Measurements from ENCODE around the gene DNAJC5.

The DNAJC5 gene

GRCh38 chr20:63940472-63941266 lies 45.7 kb downstream of the DNAJC5 start:
- ATAC-seq (replicated peaks) = no peak
- H3K27me3 Mint-ChIP-seq = no peaks in the 10 kb centered on the region
- DNase-seq = no peak
- peak overlapping the region; percentile 31 for H3K27ac Mint-ChIP-seq
- peaks cover 14 to 21% of the 10 kb centered on the region in 2 donors for H3K4me1 Mint-ChIP-seq
- peaks cover 0 to 1% of the 10 kb centered on the region in 2 donors for H3K9me3 Mint-ChIP-seq
- no peak overlapping the region for H3K4me3 Mint-ChIP-seq
- H3K36me3 Mint-ChIP-seq = peaks cover 28 to 49% of the 10 kb centered on the region in 2 donors

GRCh38 chr20:63941282-63942081 lies 46.6 kb downstream of the DNAJC5 start:
- ATAC-seq (replicated peaks) = peak; percentile 48 to 63
- Mint-ChIP-seq H3K36me3 (peaks cover 23 to 45% of the 10 kb centered on the region in 2 donors), H3K27me3 (no peaks in the 10 kb centered on the region), H3K27ac (no peak overlapping the region), H3K9me3 (peaks cover 0 to 1% of the 10 kb centered on the region in 2 donors), H3K4me3 (peak overlapping the region in 1 of 2 donors; percentile 51), H3K4me1 (peaks cover 10 to 16% of the 10 kb centered on the region in 2 donors)
- no peak for DNase-seq

GRCh38 chr20:63942250-63942951 lies 47.5 kb downstream of the DNAJC5 start:
- Mint-ChIP-seq H3K4me1 (peaks cover 16 to 23% of the 10 kb centered on the region in 2 donors), H3K27me3 (no peaks in the 10 kb centered on the region), H3K27ac (peak overlapping the region; percentile 81), H3K36me3 (peaks cover 20 to 42% of the 10 kb centered on the region in 2 donors), H3K9me3 (peaks cover 0 to 1% of the 10 kb centered on the region in 2 donors), H3K4me3 (peak overlapping the region in 1 of 2 donors; percentile 46)
- no peak for DNase-seq
- no peak for ATAC-seq (replicated peaks)

DNA sequence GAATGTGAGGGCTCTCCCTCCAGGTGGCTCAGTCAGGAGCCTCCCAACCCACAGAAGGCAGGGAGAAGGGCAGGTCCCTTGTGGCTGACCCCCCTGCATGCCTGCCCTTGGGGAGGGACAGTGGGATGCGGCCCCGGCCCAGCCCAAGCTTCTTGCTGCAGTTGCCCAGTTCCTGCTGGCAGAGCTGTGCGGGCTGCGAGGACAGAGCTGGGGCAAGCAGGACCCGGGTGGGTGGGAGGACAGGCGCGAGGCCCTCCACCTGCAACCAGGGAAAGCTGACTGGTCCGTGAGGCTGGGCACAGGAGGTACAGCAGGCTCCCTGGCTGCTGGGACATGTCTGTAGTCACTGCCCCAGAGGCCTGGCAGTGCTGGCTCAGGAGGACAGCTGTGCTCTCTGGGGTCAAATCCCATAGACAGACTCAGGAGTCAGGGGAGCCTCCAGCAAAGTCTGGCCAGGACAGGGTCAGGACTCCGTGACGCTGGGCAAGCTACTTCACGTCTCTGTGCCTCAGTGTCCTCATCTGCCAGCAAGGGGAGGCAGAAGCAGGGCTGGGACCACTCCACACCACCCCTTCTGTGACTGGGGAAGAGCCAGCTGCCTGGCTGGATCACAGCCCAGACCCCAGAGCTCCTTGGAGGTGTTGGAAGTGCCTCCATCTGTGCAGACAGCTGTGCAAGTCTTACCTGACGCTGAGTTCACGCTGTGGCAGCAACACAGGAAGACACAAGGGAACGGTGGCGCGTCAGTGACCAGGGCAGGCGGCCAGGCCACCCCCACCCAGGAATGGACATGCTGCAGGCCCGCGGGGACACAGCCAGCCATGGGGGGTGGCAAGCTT lies 48.3 kb downstream of the DNAJC5 start:
- Mint-ChIP-seq H3K27me3 (no peaks in the 10 kb centered on the region), H3K27ac (peak overlapping the region; percentile 37), H3K36me3 (peaks cover 27 to 43% of the 10 kb centered on the region in 2 donors), H3K9me3 (peaks cover 0 to 1% of the 10 kb centered on the region in 2 donors), H3K4me1 (peaks cover 23 to 31% of the 10 kb centered on the region in 2 donors), H3K4me3 (no peak overlapping the region)
- DNase-seq (no peak), ATAC-seq (replicated peaks) (no peak)

DNA sequence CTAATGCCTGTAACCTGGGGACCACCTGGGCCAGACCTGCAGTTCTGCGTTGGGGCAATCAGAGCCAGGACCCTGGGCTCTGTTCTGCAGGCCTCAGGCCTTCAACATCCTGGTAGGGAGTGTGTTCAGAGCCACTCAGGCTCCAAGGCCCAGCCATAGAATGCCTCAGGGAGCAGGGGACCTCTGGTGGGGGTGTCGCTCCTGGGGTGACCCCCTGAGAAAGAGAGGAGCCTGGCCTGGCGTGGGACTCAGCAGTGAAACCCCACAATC lies 48.8 kb downstream of the DNAJC5 start:
- ATAC-seq (replicated peaks) (no peak), DNase-seq (no peak)
- Mint-ChIP-seq H3K4me1 (peaks cover 28 to 37% of the 10 kb centered on the region in 2 donors), H3K4me3 (no peak overlapping the region), H3K27me3 (no peaks in the 10 kb centered on the region), H3K27ac (peak overlapping the region; percentile 37), H3K36me3 (peaks cover 29 to 49% of the 10 kb centered on the region in 2 donors), H3K9me3 (peaks cover 0 to 1% of the 10 kb centered on the region in 2 donors)

- DNase-seq = no peak
- peaks cover 34 to 42% of the 10 kb centered on the region in 2 donors for H3K4me1 Mint-ChIP-seq
- peak overlapping the region; percentile 37 for H3K27ac Mint-ChIP-seq
- ATAC-seq (replicated peaks) = no peak
- peaks cover 0 to 1% of the 10 kb centered on the region in 2 donors for H3K9me3 Mint-ChIP-seq
- peaks cover 29 to 50% of the 10 kb centered on the region in 2 donors for H3K36me3 Mint-ChIP-seq
- no peak overlapping the region for H3K4me3 Mint-ChIP-seq
- H3K27me3 Mint-ChIP-seq = no peaks in the 10 kb centered on the region
Measured at GRCh38 chr20:63944078-63944941, 49.4 kb downstream of the DNAJC5 start.

DNA sequence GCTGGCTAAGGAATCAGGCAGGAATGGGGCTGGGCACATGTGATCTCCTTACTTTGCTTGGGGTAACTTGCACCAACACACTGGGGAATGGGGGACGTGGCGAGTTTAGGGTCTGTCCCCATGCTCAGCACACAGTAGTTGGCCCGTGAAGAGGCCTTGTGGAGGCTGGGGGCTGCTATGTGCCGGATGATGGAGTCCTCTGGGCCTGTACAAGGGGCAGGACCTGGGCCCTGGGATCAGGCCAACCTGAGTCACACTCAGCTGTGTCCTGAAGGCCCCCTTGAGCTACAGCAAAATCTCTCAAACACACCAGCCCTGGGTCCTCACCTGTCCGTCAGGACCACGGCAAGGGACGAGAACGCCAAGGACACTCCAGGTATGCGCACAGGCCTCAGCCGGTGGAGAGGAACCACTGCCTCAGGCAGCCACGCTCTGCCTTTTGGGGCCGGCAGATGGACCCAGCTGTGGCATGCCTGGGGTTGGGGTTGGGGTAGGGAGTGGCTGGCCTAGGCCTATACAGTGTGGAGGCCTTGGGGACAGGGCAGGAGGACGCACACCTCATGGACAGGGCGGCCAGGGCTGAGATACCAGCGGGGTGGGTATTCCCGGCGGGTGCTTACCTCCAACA lies 50.2 kb downstream of the DNAJC5 start:
- Mint-ChIP-seq H3K27me3 (no peaks in the 10 kb centered on the region), H3K4me1 (peaks cover 40 to 50% of the 10 kb centered on the region in 2 donors), H3K27ac (peak overlapping the region; percentile 37), H3K4me3 (no peak overlapping the region), H3K9me3 (peaks cover 0 to 1% of the 10 kb centered on the region in 2 donors), H3K36me3 (peaks cover 27 to 46% of the 10 kb centered on the region in 2 donors)
- ATAC-seq (replicated peaks) (no peak), DNase-seq (no peak)

- DNase-seq = no peak
- H3K36me3 Mint-ChIP-seq = peaks cover 18 to 35% of the 10 kb centered on the region in 2 donors
- no peak for ATAC-seq (replicated peaks)
- H3K9me3 Mint-ChIP-seq = peaks cover 0 to 1% of the 10 kb centered on the region in 2 donors
- no peak overlapping the region for H3K4me3 Mint-ChIP-seq
- peak overlapping the region; percentile 37 for H3K27ac Mint-ChIP-seq
- H3K27me3 Mint-ChIP-seq = no peaks in the 10 kb centered on the region
- peaks cover 38 to 48% of the 10 kb centered on the region in 2 donors for H3K4me1 Mint-ChIP-seq
Measured at GRCh38 chr20:63945921-63946920, 51.3 kb downstream of the DNAJC5 start.

DNA sequence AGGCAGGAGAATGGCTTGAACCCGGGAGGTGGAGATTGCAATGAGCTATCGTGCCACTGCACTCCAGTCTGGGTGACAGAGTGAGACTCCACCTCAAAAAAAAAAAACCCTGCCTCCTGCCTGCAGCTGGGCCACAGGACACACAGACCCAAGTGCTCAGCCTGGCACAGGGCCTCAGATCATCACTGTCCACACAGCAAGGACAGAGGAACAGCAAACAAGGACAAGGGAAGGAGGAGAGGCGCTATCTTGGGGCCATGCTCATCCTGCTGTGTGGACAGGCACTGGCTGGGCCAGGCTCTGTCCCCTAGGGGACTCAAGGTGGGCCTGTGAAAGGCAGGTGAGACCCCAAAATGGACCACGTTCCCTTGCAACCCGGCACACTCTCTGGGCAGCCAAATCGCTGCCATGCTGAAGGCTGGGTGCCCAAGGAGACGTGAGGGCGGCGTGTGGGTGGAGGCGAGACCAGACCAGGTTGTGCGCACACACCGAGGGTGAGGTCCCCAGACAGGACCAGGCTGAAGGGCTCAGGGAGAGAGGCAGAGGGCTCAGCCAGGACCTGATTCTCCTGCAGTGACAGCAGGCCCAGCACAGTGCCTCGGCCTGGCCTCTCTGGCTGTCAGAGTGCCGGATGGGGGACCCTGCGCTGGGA lies 52.2 kb downstream of the DNAJC5 start:
- peaks cover 16 to 31% of the 10 kb centered on the region in 2 donors for H3K36me3 Mint-ChIP-seq
- ATAC-seq (replicated peaks) = peak; percentile 1 to 2
- H3K9me3 Mint-ChIP-seq = peaks cover 0 to 1% of the 10 kb centered on the region in 2 donors
- peaks cover 41 to 50% of the 10 kb centered on the region in 2 donors for H3K4me1 Mint-ChIP-seq
- H3K27me3 Mint-ChIP-seq = no peaks in the 10 kb centered on the region
- H3K27ac Mint-ChIP-seq = peak overlapping the region; percentile 91
- DNase-seq = no peak
- peak overlapping the region; percentile 18 to 85 for H3K4me3 Mint-ChIP-seq

DNA sequence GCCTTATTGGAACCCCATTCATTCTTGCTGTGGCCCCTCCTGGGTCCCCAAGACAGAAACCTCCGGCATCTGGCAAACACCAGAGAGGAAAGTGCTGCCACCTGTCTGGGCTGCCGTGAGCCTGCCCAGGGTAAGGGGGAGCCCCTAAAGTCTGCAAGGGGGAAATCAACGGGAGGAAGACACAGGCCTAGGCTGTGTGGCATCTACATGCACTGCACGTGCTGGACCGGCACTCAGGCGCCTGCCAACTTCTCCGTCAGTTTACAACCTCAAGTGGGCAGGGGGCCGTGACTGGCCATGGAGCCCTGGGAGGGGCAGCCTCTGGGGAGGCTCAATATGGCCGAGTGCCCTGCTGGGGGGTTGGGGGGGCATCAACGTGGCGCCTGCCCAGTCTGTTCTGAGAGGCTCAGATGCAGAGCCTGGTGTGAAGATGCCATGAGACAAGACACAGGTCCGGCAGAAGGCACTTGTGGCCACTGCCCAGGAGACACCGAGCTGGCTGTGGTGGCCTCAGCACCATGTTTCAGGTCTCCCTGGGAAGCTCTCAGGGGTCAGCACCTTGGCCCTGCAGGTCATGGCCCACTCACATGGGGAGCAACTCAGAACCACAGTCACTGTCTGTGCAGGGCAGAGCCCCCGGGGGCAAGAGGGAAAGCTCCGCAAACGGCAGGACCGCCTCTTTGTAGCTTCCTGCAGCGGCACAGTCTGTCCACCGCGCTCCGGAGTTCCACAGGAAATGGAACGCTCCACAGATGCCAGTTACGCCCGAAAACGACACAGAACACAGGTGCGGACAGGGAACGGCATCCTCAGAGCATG lies 52.9 kb downstream of the DNAJC5 start:
- Mint-ChIP-seq H3K27ac (peak overlapping the region; percentile 91), H3K4me3 (peak overlapping the region; percentile 75 to 85), H3K9me3 (no peaks in the 10 kb centered on the region), H3K4me1 (peaks cover 38 to 52% of the 10 kb centered on the region in 2 donors), H3K36me3 (peaks cover 15 to 27% of the 10 kb centered on the region in 2 donors), H3K27me3 (no peaks in the 10 kb centered on the region)
- ATAC-seq (replicated peaks) (peak; percentile 75 to 77), DNase-seq (no peak)
